GM21529 (cell line): Measurements from ENCODE around the gene CALM3.

Experiments
- ATAC-seq: cut with Tn5 transposase; IDR thresholded peaks from one replicate; pipeline ENCODE4 v1.9.1; 2021; ENCODE audit not compliant: unreplicated experiment

Gene CALM3

DNA sequence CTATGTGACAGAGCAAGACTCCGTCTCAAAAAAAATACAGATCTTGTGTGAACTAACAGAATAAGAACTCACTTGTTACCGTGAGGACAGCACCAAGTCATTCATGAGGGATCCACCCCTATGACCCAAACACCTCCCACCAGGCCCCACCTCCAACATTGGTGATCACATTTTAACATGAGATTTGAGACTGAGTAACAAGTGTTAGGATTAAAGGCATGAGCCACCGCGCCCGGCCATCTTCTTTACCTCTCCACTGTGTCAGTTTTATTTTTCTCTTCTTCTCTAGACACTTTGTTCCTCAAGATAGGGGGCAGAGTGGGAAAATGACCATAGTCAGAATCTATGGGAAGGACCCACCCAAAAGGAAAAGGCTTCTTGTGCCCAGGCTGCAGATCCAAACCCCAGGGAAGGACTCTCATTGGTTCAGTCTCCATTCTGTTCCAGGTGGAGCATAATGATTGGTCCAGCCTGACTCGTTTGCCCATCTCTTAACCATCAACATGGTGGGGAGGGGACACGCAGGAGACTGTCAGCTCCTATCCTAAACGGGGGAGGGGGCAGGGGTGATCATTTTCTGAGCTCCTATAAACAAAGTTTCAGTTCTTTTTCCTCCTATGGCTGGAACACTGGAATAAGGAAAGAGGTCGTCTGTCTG lies 1.3 kb upstream of the CALM3 start:
- no peak for ATAC-seq

DNA sequence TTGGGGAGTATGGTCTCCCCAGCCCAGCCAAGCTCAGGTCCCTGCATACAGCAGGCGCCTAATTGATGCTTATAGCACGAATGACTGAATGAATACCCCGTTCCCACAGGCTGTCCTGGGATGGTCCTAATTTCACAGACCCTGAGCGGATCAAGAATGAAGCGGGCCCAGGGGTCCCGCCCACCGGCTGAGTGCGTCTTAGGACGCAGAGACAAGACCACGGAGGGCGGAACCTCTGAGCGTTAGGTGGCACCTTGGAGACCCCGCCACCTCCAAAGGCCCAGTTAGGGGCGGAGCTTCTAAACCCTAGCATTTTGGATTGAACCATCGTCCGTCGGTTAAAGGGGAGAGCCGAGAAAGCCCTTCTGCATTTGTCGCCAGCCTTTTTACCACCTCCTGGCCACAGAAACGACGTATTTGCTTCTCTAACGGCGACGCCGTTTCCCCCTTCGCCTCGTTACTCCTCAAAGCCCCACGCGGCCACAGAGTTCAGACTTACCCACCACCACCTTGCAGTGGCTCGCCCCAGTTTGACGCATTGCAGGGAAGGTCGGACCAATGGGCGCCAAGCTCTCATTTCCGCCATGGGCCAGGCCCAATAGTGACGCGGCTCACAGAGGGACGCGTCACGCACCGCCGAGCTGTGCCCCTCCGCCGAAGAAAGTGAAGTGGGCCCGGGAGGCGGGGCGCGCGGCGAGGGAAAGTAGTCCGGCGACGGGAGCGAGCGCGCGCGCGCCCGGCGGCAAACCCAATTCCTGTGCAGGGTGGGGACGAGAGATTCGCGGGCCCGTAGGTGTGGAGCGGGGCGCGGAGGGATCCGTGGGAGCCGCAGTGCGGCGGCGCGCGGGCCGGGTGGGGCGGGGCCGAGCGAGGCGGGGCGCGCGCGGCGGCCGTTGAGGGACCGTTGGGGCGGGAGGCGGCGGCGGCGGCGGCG lies 479 bp upstream of the CALM3 start:
- ATAC-seq = peak; percentile 78

GRCh38 chr19:46602392-46603194 lies 1.5 kb downstream of the CALM3 start:
- ATAC-seq = no peak

DNA sequence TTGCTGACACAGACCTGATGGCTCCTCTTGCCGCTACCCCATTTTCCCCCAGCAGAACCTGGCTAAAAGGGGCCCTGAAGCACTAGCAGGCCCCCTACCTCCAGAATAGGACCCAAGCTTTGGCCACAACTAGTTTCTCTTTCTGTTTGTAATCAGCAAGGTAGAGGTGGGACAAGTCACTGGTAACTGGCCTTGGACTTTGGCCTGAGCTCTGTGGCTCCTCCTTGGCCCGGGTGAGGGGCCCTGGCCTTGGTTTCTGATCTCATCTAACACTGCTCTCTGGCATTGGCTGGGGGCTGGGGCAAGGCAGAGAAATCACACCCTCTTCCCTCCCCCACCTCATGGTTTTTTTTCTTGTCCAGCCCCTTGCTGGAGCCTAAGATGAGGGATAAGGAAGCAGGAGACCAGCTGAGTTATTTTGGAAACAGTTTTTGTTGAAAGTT lies 2.1 kb downstream of the CALM3 start:
- ATAC-seq = no peak

GRCh38 chr19:46603752-46604231 lies 2.7 kb downstream of the CALM3 start:
- ATAC-seq = no peak

GRCh38 chr19:46604781-46605355 lies 3.7 kb downstream of the CALM3 start:
- no peak for ATAC-seq

DNA sequence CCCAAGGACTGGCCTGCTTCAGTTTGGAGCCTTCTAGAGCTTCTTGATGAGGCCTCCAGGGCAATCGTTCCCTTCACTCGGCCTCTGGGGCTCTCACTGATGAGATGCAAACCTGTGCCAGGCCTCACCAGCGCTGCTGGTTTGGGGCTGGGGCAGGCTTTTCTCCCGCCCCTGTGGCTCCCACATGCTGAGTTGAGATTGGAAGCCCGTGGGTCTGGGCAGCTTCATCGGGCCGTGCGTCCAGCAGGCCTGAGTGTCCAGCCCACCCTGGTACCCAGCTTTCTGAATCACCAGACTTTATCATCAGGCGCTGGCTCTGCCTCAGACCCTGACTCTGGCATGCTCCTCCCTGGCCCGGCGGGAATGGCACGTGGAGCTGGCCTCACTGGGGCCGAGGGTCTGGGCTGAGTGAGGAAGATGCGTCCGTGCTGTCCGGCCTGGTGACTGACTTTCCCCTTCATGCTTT lies 4.3 kb downstream of the CALM3 start:
- no peak for ATAC-seq

GRCh38 chr19:46606019-46606418 lies 4.9 kb downstream of the CALM3 start:
- ATAC-seq = no peak

GRCh38 chr19:46606681-46607447 lies 5.7 kb downstream of the CALM3 start:
- ATAC-seq = no peak

DNA sequence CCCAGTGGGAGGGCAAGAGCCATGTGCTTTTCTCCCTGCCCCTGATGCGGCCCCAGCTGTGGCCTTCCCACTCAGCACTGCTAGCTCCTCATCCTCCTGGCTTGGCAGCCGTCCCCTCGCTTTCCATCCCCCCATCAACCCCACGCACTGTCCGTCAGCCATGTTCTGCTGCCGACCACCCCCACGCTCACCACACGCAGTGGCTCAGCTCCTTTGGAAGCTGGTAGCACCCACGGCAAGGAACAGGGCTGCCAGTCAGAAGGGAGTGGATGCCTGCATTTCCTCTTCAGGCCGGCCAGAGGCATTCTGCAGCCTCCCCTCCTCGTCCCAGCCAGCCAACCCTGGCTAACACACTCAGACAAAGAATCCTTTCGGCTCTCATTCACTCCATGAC lies 6.3 kb downstream of the CALM3 start:
- ATAC-seq = no peak

GRCh38 chr19:46608178-46608577 lies 7.0 kb downstream of the CALM3 start:
- ATAC-seq = no peak

DNA sequence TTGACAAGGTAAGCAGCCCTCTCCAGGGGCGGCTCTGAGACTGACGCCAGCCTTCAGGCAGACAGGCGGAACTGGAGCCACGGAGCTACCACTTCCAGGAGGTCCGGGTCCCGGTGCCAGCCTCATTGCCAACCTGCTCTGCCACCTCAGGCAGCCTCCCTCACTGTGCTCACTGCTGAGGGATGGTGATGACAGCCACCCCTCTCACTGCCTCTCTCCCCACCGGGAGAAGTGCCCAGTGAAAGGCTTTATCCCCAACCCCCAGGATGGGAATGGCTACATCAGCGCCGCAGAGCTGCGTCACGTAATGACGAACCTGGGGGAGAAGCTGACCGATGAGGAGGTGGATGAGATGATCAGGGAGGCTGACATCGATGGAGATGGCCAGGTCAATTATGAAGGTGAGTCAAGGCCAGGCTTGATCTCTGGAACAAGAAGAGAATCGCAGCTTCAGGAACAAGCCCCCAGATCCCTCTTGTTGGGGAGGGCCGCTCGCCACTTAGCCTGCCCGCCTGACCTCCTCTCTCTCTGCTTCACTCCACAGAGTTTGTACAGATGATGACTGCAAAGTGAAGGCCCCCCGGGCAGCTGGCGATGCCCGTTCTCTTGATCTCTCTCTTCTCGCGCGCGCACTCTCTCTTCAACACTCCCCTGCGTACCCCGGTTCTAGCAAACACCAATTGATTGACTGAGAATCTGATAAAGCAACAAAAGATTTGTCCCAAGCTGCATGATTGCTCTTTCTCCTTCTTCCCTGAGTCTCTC lies 7.6 kb downstream of the CALM3 start:
- ATAC-seq = no peak

GRCh38 chr19:46609511-46610412 lies 8.6 kb downstream of the CALM3 start:
- no peak for ATAC-seq

GRCh38 chr19:46610413-46610775 lies 9.3 kb downstream of the CALM3 start:
- no peak for ATAC-seq

- ATAC-seq = no peak
Observed at GRCh38 chr19:46610851-46611770, 10.0 kb downstream of the CALM3 start.

- no peak for ATAC-seq
Observed at GRCh38 chr19:46611776-46612175, 10.6 kb downstream of the CALM3 start.

DNA sequence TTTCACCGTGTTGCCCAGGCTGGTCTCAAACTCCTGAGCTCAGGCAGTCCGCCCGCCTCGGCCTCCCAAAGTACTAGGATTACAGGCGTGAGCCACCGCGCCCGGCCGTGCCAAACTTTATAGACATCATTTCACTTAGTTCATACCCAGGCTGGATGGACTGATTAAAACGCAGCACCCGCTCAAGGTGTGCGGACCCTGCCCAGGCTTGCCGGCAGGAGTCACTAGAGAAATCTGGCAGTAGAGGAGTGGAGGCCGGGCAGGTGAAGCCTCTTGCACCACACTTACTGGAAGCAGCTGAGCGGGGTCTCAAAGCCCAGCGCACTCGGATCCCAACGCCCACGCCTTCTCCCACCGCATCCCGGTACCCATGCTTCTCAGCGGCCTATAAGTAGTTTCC lies 12.4 kb downstream of the CALM3 start:
- ATAC-seq = no peak
